OCI-LY7 (cell line): ENCODE data around the gene NCAPH2. TPM values are rescaled to one million over a fixed set of nuclear protein-coding genes. Genes with fewer than 3 reads are reported as not detected.

ENCODE experiments used
- BruUV-seq: library from RNA; stranded (reverse); fragments of 400-500 nt; replicated peaks from 2 replicates; lab custom pipeline; 2021; lab: Mats Ljungman, UMichigan
- CTCF ChIA-PET: fragments of 300-600 bp; sonication (Branson Sonifier 250); formaldehyde crosslinking; loops from one replicate; lab custom pipeline; 2022; ENCODE audit warnings: antibody characterized with exemption; ENCODE audit not compliant: unreplicated experiment; lab: Charles Lee
- POLR2A ChIA-PET: fragments of 300-600 bp; sonication (Branson Sonifier 250); formaldehyde crosslinking; loops from one replicate; lab custom pipeline; 2022; ENCODE audit warnings: antibody characterized with exemption; lab: Charles Lee
- DNase-seq: peaks from one replicate; pipeline ENCODE4 v3.0.0-alpha.2; 2015; ENCODE audit warnings: low spot score
- H2AFZ ChIP-seq: fragments of 200-600 bp; sonication (generic), shearing (Covaris generic); 2 replicates; pipeline ENCODE4 v1.6.1; 2014; ENCODE audit warnings: mild to moderate bottlenecking, antibody characterized with exemption, low read length, moderate library complexity
- H3K27ac ChIP-seq: fragments of 200-600 bp; sonication (generic); 2 replicates; pipeline ENCODE4 v1.5.1; 2014; ENCODE audit warnings: mixed run types, low read depth, mild to moderate bottlenecking, moderate library complexity, low read length, inconsistent platforms; ENCODE audit not compliant: poor library complexity, severe bottlenecking
- H3K36me3 ChIP-seq: fragments of 200-600 bp; sonication (generic); 2 replicates; pipeline ENCODE4 v1.6.1; 2014; ENCODE audit warnings: mild to moderate bottlenecking, antibody characterized with exemption, low read length, moderate library complexity, mixed read lengths; ENCODE audit not compliant: insufficient read depth
- H3K4me1 ChIP-seq: fragments of 200-600 bp; sonication (generic); 2 replicates; pipeline ENCODE4 v1.5.1; 2014; ENCODE audit warnings: mild to moderate bottlenecking, low read length; ENCODE audit not compliant: insufficient read depth, poor library complexity, severe bottlenecking
- H3K4me2 ChIP-seq: fragments of 200-600 bp; sonication (generic); 2 replicates; pipeline ENCODE4 v1.6.1; 2014; ENCODE audit warnings: mild to moderate bottlenecking, low read length
- H3K4me3 ChIP-seq: fragments of 200-600 bp; sonication (generic); 2 replicates; pipeline ENCODE4 v1.5.1; 2014; ENCODE audit warnings: mild to moderate bottlenecking, low read depth, low read length; ENCODE audit not compliant: poor library complexity, severe bottlenecking
- H3K79me2 ChIP-seq: fragments of 200-600 bp; sonication (generic); 2 replicates; pipeline ENCODE4 v1.6.1; 2016; ENCODE audit warnings: low read depth, mild to moderate bottlenecking, low read length, moderate library complexity, mixed read lengths; ENCODE audit not compliant: insufficient read depth
- H3K9me2 ChIP-seq: fragments of 200-600 bp; sonication (generic); 2 replicates; pipeline ENCODE4 v1.6.1; 2016; ENCODE audit warnings: mild to moderate bottlenecking, low read length, mixed read lengths; ENCODE audit not compliant: insufficient read depth
- H3K9me3 ChIP-seq: fragments of 200-600 bp; sonication (generic); 2 replicates; pipeline ENCODE4 v1.6.1; 2014; ENCODE audit warnings: mild to moderate bottlenecking, mixed run types, low read length, mixed read lengths
- H4K20me1 ChIP-seq: fragments of 200-600 bp; sonication (generic); 2 replicates; pipeline ENCODE4 v1.6.1; 2014; ENCODE audit warnings: mild to moderate bottlenecking, antibody characterized with exemption, low read length, moderate library complexity, mixed read lengths; ENCODE audit not compliant: insufficient read depth
- EZH2phosphoT487 ChIP-seq: fragments of 200-600 bp; sonication (generic); IDR thresholded peaks from 2 replicates; pipeline ENCODE4 v1.6.1; 2018; ENCODE audit warnings: low read depth, borderline replicate concordance, mild to moderate bottlenecking, mixed run types, antibody characterized with exemption, low read length, moderate library complexity, mixed read lengths
- intact Hi-C: fragments of 100-400 bp; cut with micrococcal nuclease; formaldehyde crosslinking; loops from one replicate; pipeline ENCODE4 v1.10.0; 2022; ENCODE audit not compliant: unreplicated experiment
- total RNA-seq, 2 experiments: library from RNA; depleted of rRNA in 1 of 2; stranded (reverse); fragments of >200 nt in 1 of 2; shearing (Covaris generic) in 1 of 2; gene quantifications; 2 replicates each; pipeline ENCODE4 v1.2.3, GENCODE V29; 2014 to 2022
- TF ChIP-seq, protein P1 (sequence below): fragments of 200-600 bp; sonication (generic); conservative IDR thresholded peaks from 2 replicates; pipeline ENCODE4 v1.5.1; 2014; ENCODE audit warnings: mild to moderate bottlenecking, antibody characterized with exemption, low read length, moderate library complexity, mixed read lengths

The NCAPH2 gene
- total RNA-seq, 2 experiments from 2014 or later = 126 to 129 TPM

DNA sequence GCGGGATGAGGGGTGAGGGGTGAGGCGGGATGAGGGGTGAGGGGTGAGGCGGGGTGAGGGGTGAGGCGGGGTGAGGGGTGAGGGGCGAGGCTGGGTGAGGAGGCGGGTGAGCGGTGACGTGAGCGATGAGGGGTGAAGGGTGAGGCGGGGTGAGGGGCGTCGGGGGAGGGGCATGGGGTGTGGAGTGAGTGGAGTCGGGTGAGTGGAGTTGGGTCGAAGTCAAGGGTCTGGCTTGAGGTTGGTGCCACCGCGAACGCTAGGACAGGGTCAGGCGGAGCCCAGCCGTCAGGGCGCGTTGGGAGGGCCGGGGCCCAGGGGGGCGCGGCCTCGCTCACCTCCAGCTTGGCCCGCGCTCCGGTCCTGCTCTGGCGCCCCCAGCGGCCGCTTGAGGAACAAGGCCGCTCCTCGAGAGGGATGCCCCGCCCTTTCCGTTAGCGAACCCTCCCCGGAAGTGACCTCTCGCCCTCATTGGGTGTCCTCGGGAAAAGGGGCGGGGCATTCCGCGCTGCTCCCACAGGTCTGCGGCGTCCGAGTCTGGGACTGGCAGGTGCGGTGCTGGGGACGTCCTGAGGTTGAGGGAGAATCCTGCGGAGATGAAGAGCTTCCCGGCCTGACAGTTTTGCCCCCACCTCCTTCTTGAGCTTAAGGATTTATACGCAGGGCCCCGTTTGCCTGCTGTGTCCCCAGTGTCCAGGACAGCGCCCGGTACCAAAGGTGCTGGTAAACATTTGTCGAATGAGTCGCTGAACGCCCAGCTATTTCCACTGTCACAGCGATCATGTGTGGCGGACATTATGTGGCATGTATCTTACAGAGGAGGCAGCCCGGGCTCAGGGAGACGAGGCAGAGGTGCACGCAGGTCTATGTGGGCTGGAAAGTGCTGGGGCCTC is 54.7 kb downstream of the NCAPH2 start, which contains the start of gene SYCE3:
TSS of gene SYCE3 (minus strand) at position 397 of the 890 bp plus-strand sequence. CDS start 6,514 bp downstream, outside the sequence.
- Histone ChIP-seq H2AFZ (peak within 1 kb of the TSS; percentile 46), H3K9me2 (no peaks in the 10 kb centered on the region), H3K36me3 (peaks cover 6% of the 10 kb centered on the region), H3K4me1 (peaks cover 5% of the 10 kb centered on the region), H4K20me1 (no peaks in the 10 kb centered on the region), H3K4me3 (peak within 1 kb of the TSS; percentile 66), H3K79me2 (no peaks in the 10 kb centered on the region), H3K27ac (no peak within 1 kb of the TSS), H3K4me2 (peak within 1 kb of the TSS; percentile 87), H3K9me3 (no peaks in the 10 kb centered on the region)
- ChIA-PET POLR2A (interaction anchor here (0.6 to 1.0 kb wide), 3 partner anchors 23 to 206 kb away, joined by 3 to 10 read pairs (median 5); no protein-coding TSS in a partner anchor), CTCF (interaction anchor here (0.7 to 0.9 kb wide), 3 partner anchors 13 to 22 kb away, joined by 3 to 5 read pairs (median 3); no protein-coding TSS in a partner anchor)
- no TSS peak for BruUV-seq
- intact Hi-C loops = loop anchor here (2.0 kb wide), 1 partner anchor 36 kb away; no protein-coding TSS in a partner anchor
- DNase-seq = peak; percentile 98
- TF ChIP-seq EZH2phosphoT487 = no peak
- TF ChIP-seq, protein P1, sequence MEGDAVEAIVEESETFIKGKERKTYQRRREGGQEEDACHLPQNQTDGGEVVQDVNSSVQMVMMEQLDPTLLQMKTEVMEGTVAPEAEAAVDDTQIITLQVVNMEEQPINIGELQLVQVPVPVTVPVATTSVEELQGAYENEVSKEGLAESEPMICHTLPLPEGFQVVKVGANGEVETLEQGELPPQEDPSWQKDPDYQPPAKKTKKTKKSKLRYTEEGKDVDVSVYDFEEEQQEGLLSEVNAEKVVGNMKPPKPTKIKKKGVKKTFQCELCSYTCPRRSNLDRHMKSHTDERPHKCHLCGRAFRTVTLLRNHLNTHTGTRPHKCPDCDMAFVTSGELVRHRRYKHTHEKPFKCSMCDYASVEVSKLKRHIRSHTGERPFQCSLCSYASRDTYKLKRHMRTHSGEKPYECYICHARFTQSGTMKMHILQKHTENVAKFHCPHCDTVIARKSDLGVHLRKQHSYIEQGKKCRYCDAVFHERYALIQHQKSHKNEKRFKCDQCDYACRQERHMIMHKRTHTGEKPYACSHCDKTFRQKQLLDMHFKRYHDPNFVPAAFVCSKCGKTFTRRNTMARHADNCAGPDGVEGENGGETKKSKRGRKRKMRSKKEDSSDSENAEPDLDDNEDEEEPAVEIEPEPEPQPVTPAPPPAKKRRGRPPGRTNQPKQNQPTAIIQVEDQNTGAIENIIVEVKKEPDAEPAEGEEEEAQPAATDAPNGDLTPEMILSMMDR = peak; percentile 81

DNA sequence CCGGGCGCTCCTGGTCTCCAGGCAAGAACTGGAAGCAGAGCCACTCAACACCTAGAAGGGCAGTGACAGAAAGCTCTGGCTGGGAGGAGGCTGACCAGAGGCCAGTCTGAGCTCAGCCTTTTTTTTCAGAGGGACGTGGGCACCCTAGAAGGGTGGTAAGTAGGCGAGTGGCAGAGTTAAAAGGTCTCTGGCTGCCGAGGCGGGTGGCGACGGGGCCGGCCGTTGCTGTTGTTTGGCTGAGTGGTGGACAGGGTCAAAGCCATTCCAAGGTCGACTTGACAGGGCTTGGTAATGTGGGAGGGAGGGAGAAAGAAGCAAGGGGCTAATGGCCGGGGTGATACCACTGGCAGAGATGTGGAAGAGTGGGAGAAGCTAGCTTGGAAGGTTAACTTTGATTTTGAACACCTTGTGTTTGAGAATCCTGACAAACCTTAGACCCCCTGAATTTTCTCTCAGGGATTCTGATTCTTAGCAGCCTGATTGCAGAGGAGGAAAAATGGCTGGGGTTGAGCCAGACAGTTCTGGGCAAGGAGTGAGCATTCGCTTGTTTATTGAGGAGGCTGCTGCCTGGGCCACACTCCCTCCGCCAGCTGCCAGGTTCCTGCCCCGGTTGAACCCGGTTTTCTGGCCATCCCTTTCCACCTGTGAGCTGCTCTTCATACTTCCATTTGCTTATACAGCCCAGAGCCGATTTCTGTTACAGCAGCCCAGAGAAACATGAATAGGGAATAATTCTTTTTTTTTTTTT is 55.6 kb downstream of the NCAPH2 start:
- no peaks in the 10 kb centered on the region for H4K20me1 ChIP-seq
- no peaks in the 10 kb centered on the region for H3K79me2 ChIP-seq
- peak overlapping the region; percentile 66 for H3K4me3 ChIP-seq
- BruUV-seq = no TSS peak
- no peak overlapping the region for H3K27ac ChIP-seq
- no peaks in the 10 kb centered on the region for H3K9me3 ChIP-seq
- POLR2A ChIA-PET = interaction anchor here (0.6 to 1.0 kb wide), 3 partner anchors 24 to 207 kb away, joined by 3 to 10 read pairs (median 5); no protein-coding TSS in a partner anchor
- no peak for DNase-seq
- TF ChIP-seq, protein P1 = no peak
- no peak for TF ChIP-seq EZH2phosphoT487
- no peaks in the 10 kb centered on the region for H3K9me2 ChIP-seq
- CTCF ChIA-PET = interaction anchor here (0.7 to 0.9 kb wide), 3 partner anchors 12 to 22 kb away, joined by 3 to 5 read pairs (median 3); no protein-coding TSS in a partner anchor
- peaks cover 13% of the 10 kb centered on the region for H3K36me3 ChIP-seq
- peak overlapping the region; percentile 46; the same call in 1 of the 2 replicates for H2AFZ ChIP-seq
- H3K4me2 ChIP-seq = peak overlapping the region; percentile 87
- H3K4me1 ChIP-seq = peaks cover 5% of the 10 kb centered on the region
- intact Hi-C loops = loop anchor here (2.0 kb wide), 1 partner anchor 37 kb away; no protein-coding TSS in a partner anchor
